AG08396 (cell line): Measurements from ENCODE around the gene ACYP1.
"Not testable (repeated sequence)": the region's sequence is repeated elsewhere in the genome, so short reads cannot be mapped to it uniquely, and the experiment has no call there.

Experiments used
- DNase-seq: peaks from one replicate; pipeline ENCODE4 v3.0.0; 2012; ENCODE audit warnings: low spot score, mixed read lengths

Gene ACYP1

DNA sequence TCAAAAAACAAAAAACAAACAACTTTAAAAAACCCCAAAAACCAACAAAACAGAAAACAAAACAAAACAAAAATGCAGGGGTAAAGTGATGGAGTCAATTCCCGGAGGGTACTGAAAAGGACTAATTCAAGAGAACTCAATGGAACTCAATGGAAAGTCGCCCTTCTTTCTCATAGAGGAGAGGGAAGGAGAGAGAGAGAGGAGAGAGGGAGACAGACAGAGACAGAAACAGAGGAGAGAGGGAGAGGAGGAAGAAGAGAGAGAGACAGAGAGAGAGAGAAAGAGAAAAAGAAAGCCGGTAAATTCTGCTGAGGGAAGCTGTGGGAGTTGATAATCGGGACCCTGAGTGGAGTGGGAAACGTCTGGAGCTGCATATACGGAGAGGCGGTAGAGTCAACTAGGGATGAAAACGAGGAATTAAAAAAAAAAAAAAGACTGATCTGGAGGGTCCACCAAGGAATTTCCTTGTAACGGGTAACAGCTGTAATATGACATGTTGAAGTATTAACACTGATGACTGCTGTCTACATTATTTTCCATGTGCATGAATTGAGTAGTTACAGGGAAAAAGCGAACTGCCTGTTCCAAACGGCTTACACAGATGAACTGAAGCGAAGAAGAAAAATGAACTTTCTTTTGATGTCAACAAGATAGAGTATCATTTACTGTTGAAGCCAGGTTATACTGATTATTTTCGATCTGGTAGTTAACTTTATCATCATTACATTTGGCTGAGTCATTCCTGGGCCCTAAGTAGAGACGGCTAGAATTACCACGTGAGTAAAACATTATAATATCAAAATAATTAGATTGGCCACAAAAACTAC lies 4.7 kb upstream of the ACYP1 start:
- no peak for DNase-seq

DNA sequence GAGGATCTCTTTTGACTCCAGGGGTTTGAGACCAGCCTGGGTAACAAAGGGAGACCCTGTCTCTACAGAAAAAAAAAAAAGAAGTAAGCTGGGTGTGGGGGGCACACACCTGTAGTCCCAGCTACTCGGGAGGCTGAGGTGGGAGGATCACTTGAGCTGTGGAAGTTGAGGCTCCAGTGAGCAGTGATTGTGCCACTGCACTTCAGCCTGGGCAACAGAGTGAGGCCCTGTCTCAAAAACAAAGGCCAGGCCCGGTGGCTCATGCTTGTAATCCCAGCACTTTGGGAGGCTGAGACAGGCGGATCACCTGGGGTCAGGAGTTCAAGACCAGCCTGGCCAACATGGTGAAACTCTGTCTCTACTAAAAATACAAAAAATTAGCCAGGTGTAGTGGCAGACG lies 3.9 kb upstream of the ACYP1 start:
- DNase-seq, result not testable (repeated sequence)

DNA sequence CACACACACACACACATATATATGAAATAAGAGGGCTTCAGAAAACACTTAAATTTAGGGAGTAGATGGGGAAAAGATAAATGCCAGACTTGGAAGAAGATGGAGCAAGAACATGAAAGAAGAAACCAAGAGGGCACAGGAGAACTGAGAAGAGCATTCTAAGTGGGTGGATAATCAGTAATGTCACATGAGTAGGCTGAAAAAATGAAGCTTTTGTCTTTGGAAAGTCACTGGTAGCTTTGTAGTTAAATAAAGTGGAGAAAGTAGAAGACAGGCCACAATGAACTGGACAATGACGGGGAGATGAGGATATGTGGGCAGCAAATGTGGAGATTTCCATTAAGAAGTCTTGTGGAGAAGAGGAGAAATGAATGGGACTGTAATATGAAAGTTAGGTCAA lies 3.4 kb upstream of the ACYP1 start:
- DNase-seq, result no peak

DNA sequence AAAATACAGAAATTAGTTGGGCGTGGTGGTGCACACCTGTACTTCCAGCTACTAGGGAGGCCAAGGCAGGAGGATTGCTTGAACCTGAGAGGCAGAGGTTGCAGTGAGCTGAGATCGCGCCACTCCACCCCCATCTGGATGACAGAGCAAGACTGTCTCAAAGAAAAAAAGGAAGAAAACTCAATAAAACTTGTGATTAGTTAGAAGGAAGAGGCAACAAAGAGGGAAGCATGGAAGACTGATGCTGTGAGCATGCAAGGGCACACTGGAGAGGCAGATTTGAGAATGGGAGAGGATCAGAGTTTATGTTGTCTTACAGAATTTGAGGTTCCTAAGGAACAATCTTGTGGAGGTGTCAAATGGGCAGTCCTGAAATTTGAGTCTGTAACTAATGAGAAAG lies 2.9 kb upstream of the ACYP1 start:
- DNase-seq, result no peak

DNA sequence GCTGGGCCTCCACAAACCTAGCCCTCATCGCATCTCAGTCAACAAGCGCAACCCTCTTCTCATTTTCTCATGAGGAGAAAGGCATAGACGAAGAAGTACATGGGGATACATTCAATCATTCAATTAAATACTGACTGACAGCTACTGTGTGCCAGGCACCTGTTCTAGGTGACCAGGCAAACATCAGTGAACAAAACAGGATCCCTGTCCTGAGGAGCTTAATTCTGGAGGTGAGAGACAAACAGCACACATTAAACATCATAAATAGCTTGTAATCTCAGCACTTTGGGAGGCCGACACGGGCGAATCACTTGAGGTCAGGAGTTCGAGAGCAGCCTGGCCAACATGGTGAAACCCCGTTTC lies 362 bp upstream of the ACYP1 start:
- DNase-seq, result no peak

DNA sequence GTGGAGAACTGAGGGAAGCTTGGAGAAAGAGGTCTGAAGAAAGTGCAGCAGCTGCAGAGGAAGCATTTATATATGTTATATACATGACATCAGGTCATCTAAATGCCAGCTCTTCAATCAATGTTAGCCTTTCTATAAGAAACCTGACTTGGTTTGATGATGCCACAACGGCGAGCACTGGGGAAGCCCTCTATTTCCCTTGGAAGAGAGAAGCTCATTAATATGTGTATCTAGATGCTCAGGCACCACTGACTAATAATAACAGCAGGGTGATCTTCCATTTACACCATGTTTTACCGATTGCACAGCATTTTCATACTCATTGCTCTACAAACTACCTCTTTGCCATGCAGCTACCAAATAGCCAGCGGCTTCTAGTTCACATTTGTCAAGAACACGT lies 811 bp downstream of the ACYP1 start:
- no peak for DNase-seq

DNA sequence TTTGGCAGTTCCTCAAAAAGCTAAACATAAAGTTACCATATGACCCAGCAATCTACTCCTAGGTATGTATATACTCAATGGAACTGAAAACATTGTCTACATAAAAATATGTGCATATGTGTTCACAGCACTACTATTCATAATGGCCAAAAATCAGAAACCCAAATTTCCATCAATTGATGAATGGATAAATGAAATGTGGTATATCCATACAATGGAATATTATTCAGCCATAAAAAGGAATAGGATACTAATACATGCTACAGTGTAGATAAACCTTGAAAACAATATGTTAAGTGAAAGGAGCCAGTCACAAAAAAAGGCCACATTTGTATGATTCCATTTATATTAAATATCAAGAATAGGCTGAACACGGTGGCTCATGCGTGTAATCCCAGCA lies 3.4 kb downstream of the ACYP1 start:
- DNase-seq, result no peak

DNA sequence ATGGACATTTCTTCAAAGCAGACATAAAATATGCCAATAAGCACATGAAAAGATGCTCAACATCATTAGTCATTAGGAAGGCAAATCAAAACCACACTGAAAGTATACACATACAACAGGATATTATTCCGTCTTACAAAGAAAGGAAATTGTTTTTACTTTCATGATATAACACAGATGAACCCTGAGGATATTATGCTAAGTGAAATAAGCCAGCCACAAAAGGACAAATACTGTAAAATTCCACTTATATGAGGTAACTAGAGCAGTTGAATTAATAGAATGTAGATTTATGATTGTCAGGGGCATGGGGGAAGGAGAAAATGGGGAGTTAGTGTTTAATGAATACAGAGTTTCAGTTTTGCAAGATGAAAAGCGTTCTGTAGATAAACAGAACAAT lies 4.2 kb downstream of the ACYP1 start:
- no peak for DNase-seq

DNA sequence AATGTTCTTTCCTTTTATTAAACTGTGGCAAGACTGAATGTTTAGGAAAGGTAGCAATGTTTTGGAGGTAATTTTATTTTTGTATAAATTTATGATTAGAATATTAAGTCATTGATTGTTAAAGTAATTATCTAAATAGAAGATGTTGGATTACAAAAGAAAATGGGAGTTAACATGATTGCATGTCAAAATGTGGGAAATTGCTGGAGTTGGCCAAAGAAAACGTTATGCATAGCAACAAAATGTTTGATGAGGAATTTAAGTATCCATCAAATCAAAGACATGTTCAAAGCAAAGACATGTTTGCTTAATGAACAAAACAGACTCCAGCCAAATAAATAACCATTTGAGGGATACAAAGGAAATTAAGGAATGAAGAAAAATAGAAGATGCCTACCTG lies 9.4 kb downstream of the ACYP1 start:
- no peak for DNase-seq

DNA sequence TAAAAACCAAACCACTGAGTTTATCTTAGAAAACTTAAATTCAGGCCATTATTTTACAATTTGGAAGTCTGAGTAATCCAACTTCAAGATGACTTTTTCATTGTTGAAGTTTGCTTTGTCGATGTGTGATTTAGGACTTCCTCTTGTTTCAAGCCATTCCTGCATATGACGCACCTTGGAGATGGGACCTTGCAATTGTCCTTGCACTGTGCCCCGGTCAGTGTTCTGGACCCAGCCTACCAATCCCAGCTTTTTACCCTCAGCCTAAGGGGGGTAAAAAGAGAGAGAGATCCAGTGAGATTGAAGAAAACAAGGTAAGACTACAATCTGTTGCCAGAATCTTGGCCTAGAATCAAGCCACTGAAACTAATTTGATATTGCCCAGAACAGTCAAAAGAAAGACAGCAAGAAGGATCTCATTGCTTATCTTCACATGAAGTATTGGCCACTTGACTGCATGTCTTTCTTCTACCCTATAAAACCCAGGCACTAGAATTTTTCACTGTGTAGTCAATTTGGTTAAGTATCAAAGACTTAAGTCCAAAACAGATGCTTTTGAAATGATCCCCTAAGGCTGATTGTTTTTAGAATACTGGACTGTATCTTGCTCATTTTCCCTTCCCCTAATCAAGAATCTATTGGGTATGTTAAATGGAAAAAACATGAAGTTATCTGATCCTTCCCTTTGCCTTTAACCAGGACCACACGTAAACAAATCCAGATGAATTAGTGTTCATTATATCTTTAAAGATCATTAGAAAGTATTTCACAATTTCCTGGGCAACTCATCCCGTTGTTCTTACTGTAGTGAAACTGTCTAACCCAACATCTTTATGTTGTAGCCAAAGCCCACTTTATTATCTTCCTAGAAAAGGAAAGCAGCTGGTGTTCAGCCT lies 10.2 kb downstream of the ACYP1 start:
- no peak for DNase-seq

DNA sequence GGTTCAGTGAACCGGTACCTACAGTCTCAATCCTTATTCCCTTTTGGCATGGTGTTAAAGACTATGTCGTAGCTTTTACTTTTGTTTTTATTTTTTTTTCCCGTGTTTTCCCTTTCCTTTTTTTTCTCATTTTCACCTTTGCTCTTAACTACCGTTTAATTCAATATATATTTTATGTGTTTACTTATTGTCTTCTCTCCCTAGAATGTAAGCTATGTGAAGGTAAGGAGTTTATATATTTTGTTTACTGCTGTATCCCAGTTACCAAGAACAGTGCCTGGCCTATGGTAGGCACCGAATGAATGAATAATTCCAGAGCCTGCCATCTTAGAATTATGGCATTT lies 12.3 kb downstream of the ACYP1 start:
- no peak for DNase-seq

DNA sequence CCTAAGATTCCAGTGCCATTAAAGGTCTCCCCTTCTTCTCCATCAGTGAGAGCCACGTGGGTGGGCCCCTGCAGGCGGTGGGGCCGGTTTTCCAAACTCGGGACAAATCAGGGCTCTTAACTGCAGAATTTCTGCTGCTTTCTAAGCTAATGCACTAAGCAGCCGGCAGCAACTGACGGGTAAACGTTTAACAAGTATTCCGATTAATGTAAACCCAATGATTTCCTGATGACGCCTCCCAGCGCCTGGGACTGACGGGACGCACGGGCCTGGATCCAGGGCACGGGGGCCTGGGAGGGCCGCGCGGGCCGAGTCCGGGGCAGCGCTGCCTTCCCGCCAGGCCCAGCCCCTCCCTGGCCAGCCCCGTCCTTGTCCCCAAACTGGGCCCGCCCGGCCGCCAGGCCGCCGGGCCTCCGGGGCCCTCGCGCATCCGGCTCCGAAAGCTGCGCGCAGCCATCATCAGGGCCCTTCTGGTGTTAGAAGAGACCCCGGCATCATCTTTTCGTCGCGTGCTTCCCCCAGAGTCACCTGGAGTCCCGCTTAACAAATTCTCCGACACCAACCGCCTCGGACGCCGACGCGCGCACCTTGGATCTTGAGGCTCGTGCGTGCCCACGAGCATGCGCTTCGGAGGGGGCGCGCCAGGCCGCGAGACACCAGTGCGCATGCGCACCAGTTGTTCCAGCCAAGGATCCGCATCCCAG lies 12.8 kb downstream of the ACYP1 start, which contains the start of gene MLH3:
Gene MLH3 (minus strand): TSS at position 616 of the 704 bp plus-strand sequence. CDS start 1,812 bp downstream, outside the sequence.
- DNase-seq, result peak; percentile 92

DNA sequence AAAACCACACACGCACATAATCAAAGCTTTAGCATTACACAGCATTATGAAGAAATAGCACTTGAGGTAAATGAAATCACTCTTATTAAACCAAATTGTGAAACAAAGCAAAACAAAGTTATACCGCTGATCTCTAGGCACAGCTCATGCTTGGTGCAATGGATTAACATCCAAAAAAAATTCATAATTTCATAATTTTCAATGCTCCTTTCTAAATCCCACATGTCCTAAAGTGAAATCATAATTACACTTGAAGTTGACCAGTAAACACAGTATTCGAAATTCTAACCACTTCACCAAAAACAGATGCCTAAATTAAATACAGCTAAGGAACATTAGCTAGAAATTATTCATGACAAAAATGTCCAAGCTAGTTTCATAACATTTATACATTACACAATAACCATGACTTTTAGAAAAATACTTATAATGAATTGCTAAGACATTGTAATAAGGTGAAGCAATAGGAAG lies 14.1 kb downstream of the ACYP1 start:
- no peak for DNase-seq

DNA sequence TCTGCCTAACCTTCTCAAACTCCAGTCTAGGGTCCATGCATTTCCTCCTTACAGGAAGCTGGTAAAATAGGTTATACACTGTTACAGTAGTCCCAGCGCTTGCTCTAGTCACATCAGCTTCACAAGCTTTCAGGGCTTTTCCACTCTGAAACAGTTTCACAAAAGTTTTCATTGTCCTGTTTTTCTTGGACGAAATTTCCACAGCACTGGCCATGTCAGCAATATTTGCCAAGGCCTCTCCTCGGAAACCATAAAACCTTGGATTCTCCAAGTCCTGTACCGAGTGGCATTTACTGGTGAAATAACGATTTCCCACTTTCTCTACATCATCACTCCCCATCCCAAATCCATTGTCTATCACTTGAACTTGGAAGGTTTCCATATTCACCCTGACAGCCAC lies 14.7 kb downstream of the ACYP1 start:
- DNase-seq, result no peak

DNA sequence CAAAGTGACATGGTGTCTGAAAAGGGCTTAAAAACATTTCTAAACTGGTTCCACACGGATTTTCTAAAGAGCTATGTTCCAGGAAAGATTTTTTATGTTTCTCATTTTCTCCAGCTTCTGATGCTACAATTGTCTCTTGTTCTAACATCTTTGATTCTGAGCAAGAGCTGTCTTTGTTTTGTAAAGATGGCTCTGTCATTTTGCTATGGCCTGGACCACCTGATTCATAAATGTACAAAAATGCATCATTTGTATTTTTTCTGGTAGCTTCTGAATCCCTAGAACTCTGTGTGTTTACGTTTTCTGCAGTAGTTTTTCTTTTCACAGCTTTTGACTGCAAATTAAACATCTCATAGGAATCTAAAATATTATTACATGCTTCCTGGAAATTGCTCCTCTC lies 15.7 kb downstream of the ACYP1 start:
- DNase-seq, result no peak

DNA sequence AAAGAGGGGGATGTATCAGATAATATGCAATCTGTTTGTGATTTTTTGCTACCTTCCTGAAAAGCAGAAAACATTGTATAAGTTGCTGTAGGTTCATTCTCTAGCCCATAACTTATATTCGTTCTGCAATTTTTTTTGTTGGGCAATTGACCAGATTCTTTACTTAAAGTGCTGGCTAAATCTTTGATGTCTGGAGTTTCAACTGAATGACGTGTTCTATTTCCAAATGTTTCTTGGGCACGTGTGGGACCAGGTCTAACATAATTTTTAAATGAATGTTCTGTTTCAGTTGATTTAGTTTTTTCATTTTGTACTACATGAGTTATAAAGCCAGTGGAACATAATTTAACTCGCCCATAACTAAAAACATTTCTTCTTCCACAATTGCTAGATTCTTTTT lies 16.3 kb downstream of the ACYP1 start:
- no peak for DNase-seq

DNA sequence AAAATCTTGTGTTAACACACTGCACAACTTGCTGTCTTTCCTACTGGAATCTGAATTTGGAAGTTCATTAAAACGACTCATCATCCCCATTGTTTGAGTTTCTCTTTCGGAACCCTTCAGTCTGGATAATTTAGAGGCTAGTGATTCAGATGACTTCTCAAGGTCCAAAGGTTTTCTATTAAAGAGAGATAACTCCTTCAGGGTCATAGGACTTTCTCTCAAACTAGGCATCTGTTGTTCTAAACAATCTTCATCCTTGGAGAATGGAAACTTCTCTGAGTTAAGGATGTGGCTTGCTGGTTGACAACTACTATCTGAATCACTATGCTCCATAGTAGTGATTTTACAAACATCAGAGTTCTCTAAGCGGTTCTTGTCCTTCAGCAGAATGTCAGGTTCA lies 16.9 kb downstream of the ACYP1 start:
- peak; percentile 26 for DNase-seq

DNA sequence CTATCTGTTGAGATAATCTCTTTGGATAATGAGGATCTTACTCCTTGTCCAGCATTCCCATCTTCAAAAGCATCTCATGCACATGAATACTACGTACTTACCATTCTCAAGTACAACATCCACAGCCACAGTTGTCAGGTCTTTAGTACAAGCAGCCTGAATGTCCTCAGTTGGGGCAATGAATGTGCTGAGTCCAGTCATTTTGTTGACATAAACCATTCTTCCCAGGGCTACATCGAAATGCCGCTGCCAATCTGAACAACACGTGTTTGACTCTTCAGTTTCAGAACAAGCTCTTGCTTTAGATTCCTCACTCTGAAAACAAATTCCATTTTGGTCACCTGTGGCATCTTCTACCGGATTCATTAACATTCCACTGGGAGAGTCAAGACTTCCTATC lies 17.5 kb downstream of the ACYP1 start:
- DNase-seq, result no peak

DNA sequence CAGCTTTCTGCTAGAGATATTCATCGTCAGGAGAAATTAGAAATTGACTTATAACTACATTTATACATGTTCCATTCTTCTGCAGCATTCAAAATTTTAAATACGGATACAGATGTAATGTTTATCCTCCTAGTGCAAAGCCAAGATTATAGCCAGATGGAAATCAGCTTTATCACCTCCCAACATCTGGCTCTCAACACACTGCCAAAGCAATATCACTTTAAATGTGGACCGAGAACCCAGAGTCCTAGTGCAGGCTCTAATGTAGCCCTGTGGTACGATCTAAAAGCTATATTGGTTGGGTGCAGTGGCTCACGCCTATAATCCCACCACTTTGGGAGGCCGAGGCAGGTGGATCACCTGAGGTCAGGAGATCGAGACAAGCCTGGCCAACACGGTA lies 19.1 kb downstream of the ACYP1 start:
- no peak for DNase-seq

DNA sequence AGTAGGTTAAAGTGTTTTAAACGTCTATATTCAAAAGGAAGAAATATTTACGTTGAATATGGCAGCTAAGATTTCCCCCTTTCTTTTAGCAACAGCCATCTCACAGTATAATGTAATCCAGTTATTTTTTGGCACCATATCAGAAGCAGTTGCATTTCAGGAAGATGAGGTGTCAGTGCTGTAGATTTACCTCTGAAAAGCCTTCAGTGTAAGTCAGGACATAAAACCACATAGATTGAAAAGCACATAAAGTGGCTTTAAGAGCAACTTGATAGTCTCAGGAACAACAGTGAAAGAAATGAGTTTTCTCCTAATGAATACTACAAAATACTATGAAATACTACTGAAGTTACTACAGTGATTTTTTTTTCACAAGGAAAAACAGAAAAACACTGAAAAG lies 19.5 kb downstream of the ACYP1 start:
- peak; percentile 33 for DNase-seq

DNA sequence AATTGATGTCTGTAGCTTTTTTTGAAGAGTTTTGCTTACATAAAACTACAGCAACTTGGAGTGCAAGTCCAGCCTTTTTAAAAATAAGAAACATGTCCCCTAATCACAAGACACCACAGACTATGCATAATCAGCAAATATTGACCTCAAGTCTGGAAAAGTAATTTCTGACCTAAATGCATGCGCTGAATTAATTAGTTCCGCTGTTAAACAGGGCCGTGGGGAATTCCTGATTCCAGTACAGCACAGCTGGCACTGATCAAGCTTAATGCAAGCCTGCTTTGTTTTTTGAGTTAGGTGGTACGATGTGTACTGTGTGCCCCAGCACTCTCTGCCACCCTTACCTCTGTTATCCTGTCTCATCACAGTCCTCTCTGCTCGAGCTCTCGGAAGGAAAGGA lies 21.8 kb downstream of the ACYP1 start:
- DNase-seq, result no peak

DNA sequence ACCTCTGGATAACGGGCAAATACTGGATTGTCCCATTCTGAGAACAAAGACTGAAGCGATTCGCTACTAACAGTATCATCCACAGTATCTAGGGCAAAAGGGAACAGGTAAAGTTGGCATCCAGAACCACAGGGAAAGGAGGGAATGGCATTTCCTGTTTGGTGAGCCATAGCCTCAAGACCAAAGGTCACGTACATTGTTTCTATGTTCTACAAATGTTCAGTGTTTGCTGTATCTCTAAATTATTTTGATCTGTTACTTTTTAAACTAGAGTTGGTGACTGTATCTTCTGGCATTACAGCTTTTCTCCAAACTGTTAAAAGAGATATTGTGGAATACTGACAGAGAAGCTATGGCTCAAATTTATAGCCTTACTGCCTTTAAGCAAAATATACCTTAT lies 22.2 kb downstream of the ACYP1 start:
- no peak for DNase-seq

DNA sequence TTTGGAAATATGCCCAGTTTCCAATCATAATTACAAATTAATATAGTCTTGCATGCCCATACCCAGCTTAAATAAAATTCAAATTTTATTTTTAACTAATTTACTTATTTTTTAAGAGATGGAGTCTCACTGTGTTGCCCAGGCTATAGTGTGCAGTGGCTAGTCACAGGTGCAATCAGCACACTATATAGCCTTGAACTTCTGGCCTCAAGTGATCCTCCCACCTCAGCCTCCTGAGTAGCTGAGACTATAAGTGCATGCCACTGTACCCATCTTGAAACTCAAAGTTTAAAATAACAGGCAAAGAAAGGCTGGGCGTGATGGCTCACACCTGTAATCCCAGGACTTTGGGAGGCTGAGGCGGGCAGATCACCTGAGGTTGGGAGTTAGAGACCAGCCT lies 22.9 kb downstream of the ACYP1 start:
- DNase-seq, result no peak
